Common myeloid progenitor, CD34-positive (primary cell): Measurements from ENCODE around the gene CCNG2.

Experiments used
- CTCF ChIA-PET: fragments of 350-600 bp; sonication (Branson Sonifier 250); formaldehyde crosslinking; loops from one replicate; lab custom pipeline; 2021; ENCODE audit warnings: antibody characterized with exemption; lab: Charles Lee
- POLR2A ChIA-PET: fragments of 350-600 bp; sonication (Branson Sonifier 250); formaldehyde crosslinking; loops from one replicate; lab custom pipeline; 2021; ENCODE audit warnings: antibody characterized with exemption; lab: Charles Lee
- DNase-seq, 3 donors: peaks; one replicate each; pipeline versions ENCODE4 v3.0.0 to v3.0.0-alpha.2; 2013
- H3K27ac ChIP-seq, 2 experiments: 1 replicate in 1 of 2; 2 replicates in 1 of 2; pipeline ENCODE4 v1.7.0; 2013; ENCODE audit warnings: inconsistent platforms in 2 of 2, low read length in 2 of 2, mild to moderate bottlenecking in 2 of 2, low read depth in 1 of 2, moderate library complexity in 1 of 2; ENCODE audit not compliant: severe bottlenecking in 2 of 2, insufficient read depth in 1 of 2, poor library complexity in 1 of 2
- H3K27me3 ChIP-seq, 5 experiments: replicated peaks in 2 of 5; 1 replicate in 3 of 5; 2 replicates in 2 of 5; pipeline versions ENCODE4 v1.6.1 to v1.7.0; 2013; ENCODE audit warnings: low read length in 4 of 5, mild to moderate bottlenecking in 2 of 5, moderate library complexity in 2 of 5, inconsistent platforms in 1 of 5; ENCODE audit not compliant: insufficient read depth in 5 of 5, control insufficient read depth in 4 of 5
- H3K36me3 ChIP-seq, 4 experiments: 1 replicate in 2 of 4; 2 replicates in 2 of 4; pipeline versions ENCODE4 v1.6.1 to v1.7.0; 2013; ENCODE audit warnings: low read length in 3 of 4, control low read depth in 1 of 4, mild to moderate bottlenecking in 1 of 4; ENCODE audit not compliant: control insufficient read depth in 4 of 4, insufficient read depth in 4 of 4
- H3K4me1 ChIP-seq, 4 experiments: 1 replicate in 3 of 4; 2 replicates in 1 of 4; pipeline versions ENCODE4 v1.6.1 to v1.7.1; 2013; ENCODE audit warnings: low read length in 3 of 4, mild to moderate bottlenecking in 3 of 4, control low read depth in 1 of 4, inconsistent platforms in 1 of 4, moderate library complexity in 1 of 4; ENCODE audit not compliant: control insufficient read depth in 4 of 4, insufficient read depth in 4 of 4; ENCODE audit errors: control extremely low read depth in 1 of 4
- H3K4me3 ChIP-seq, 7 experiments: 1 replicate in 4 of 7; 2 replicates in 3 of 7; pipeline versions ENCODE4 v1.5.1 to v1.7.0; 2013; ENCODE audit warnings: mild to moderate bottlenecking in 7 of 7, low read length in 6 of 7, moderate library complexity in 6 of 7, inconsistent platforms in 2 of 7, low read depth in 2 of 7, control low read depth in 1 of 7; ENCODE audit not compliant: insufficient read depth in 4 of 7, control insufficient read depth in 1 of 7; ENCODE audit errors: extremely low read depth in 1 of 7
- H3K9me3 ChIP-seq, 5 experiments: 1 replicate in 4 of 5; 2 replicates in 1 of 5; pipeline versions ENCODE4 v1.6.1 to v1.7.1; 2013; ENCODE audit warnings: low read length in 4 of 5, mild to moderate bottlenecking in 2 of 5, inconsistent platforms in 1 of 5, low read depth in 1 of 5, moderate library complexity in 1 of 5; ENCODE audit not compliant: control insufficient read depth in 4 of 5, insufficient read depth in 2 of 5; ENCODE audit errors: control extremely low read depth in 1 of 5
- WGBS: methylation state at CpG from one replicate; pipeline ENCODE4 v1.1.5; 2013; ENCODE audit not compliant: insufficient coverage; 5-methylcytosine and 5-hydroxymethylcytosine counted together

Gene CCNG2

GRCh38 chr4:77122656-77123055, 34.4 kb upstream of the CCNG2 start:
- DNase-seq = no peak
- no peak overlapping the region for H3K4me3 ChIP-seq
- WGBS = 100% methylated on average over 4 of the region's 4 CpGs
- H3K27me3 ChIP-seq = no peaks in the 10 kb centered on the region
- H3K36me3 ChIP-seq = no peaks in the 10 kb centered on the region
- H3K9me3 ChIP-seq = no peaks in the 10 kb centered on the region
- POLR2A ChIA-PET = no interaction called here
- H3K27ac ChIP-seq = no peak overlapping the region
- H3K4me1 ChIP-seq = peaks cover 5 to 18% (median 10%) of the 10 kb centered on the region in 4 experiments
- CTCF ChIA-PET = interaction anchor here (0.8 to 1.7 kb wide), 7 partner anchors 10 to 81 kb away, joined by 3 to 8 read pairs (median 4); no protein-coding TSS in a partner anchor

GRCh38 chr4:77123411-77123810, 33.6 kb upstream of the CCNG2 start:
- no peak overlapping the region for H3K4me3 ChIP-seq
- peaks cover 7 to 26% (median 16%) of the 10 kb centered on the region in 4 experiments for H3K4me1 ChIP-seq
- no CpG with 5 or more reads among the region's 1 CpG for WGBS
- H3K27me3 ChIP-seq = no peaks in the 10 kb centered on the region
- no peak for DNase-seq
- no peaks in the 10 kb centered on the region for H3K36me3 ChIP-seq
- no peaks in the 10 kb centered on the region for H3K9me3 ChIP-seq
- ChIA-PET CTCF (interaction anchor here (0.9 to 1.7 kb wide), 8 partner anchors 9 to 80 kb away, joined by 3 to 8 read pairs (median 4); no protein-coding TSS in a partner anchor), POLR2A (no interaction called here)
- H3K27ac ChIP-seq = no peak overlapping the region

GRCh38 chr4:77124576-77124975, 32.4 kb upstream of the CCNG2 start:
- ChIA-PET CTCF (interaction anchor here (1.4 to 6.8 kb wide), 4 partner anchors 13 to 79 kb away, joined by 3 to 31 read pairs (median 8); no protein-coding TSS in a partner anchor), POLR2A (no interaction called here)
- 100% methylated on average over 1 of the region's 3 CpGs for WGBS
- Histone ChIP-seq H3K9me3 (no peaks in the 10 kb centered on the region), H3K27ac (no peak overlapping the region), H3K4me3 (no peak overlapping the region), H3K4me1 (peaks cover 7 to 29% (median 17%) of the 10 kb centered on the region in 4 experiments), H3K27me3 (no peaks in the 10 kb centered on the region), H3K36me3 (no peaks in the 10 kb centered on the region)
- no peak for DNase-seq

GRCh38 chr4:77125961-77126360, 31.0 kb upstream of the CCNG2 start:
- 98% methylated on average over 8 of the region's 8 CpGs for WGBS
- H3K9me3 ChIP-seq = no peaks in the 10 kb centered on the region
- no peak overlapping the region for H3K4me3 ChIP-seq
- H3K4me1 ChIP-seq = peaks cover 7 to 29% (median 17%) of the 10 kb centered on the region in 4 experiments
- no peak for DNase-seq
- H3K36me3 ChIP-seq = no peaks in the 10 kb centered on the region
- CTCF ChIA-PET = interaction anchor here (0.7 to 6.8 kb wide), 6 partner anchors 12 to 78 kb away, joined by 3 to 31 read pairs (median 5); no protein-coding TSS in a partner anchor
- H3K27me3 ChIP-seq = no peaks in the 10 kb centered on the region
- POLR2A ChIA-PET = no interaction called here
- H3K27ac ChIP-seq = no peak overlapping the region

GRCh38 chr4:77126809-77127208, 30.2 kb upstream of the CCNG2 start:
- Histone ChIP-seq H3K36me3 (no peaks in the 10 kb centered on the region), H3K27ac (no peak overlapping the region), H3K9me3 (no peaks in the 10 kb centered on the region), H3K4me1 (peaks cover 7 to 29% (median 17%) of the 10 kb centered on the region in 4 experiments), H3K27me3 (no peaks in the 10 kb centered on the region), H3K4me3 (no peak overlapping the region)
- peak; percentile 55 to 94 (median 90) for DNase-seq
- POLR2A ChIA-PET = interaction anchor here (1.0 kb wide), 1 partner anchor 17 kb away, joined by 3 read pairs; no protein-coding TSS in a partner anchor
- no CpG with 5 or more reads among the region's 2 CpGs for WGBS
- CTCF ChIA-PET = interaction anchor here (0.7 to 6.8 kb wide), 9 partner anchors 9 to 77 kb away, joined by 3 to 31 read pairs (median 7); no protein-coding TSS in a partner anchor

- ChIA-PET CTCF (interaction anchor here (0.7 to 6.8 kb wide), 10 partner anchors 8 to 77 kb away, joined by 3 to 31 read pairs (median 6); no protein-coding TSS in a partner anchor), POLR2A (interaction anchor here (1.0 kb wide), 1 partner anchor 17 kb away, joined by 3 read pairs; no protein-coding TSS in a partner anchor)
- Histone ChIP-seq H3K4me3 (peak overlapping the region in 1 of 7 experiments; percentile 21), H3K27ac (no peak overlapping the region), H3K36me3 (no peaks in the 10 kb centered on the region), H3K27me3 (no peaks in the 10 kb centered on the region), H3K4me1 (peaks cover 7 to 29% (median 17%) of the 10 kb centered on the region in 4 experiments), H3K9me3 (no peaks in the 10 kb centered on the region)
- DNase-seq = no peak
- 14% methylated on average over 1 of the region's 2 CpGs for WGBS
Observed at GRCh38 chr4:77127215-77127614, 29.8 kb upstream of the CCNG2 start.
